ENCODE data around the gene AKT2.
"Not testable (repeated sequence)": the region's sequence is repeated elsewhere in the genome, so short reads cannot be mapped to it uniquely, and the experiment has no call there.

- TF ChIP-seq, protein P1, sequence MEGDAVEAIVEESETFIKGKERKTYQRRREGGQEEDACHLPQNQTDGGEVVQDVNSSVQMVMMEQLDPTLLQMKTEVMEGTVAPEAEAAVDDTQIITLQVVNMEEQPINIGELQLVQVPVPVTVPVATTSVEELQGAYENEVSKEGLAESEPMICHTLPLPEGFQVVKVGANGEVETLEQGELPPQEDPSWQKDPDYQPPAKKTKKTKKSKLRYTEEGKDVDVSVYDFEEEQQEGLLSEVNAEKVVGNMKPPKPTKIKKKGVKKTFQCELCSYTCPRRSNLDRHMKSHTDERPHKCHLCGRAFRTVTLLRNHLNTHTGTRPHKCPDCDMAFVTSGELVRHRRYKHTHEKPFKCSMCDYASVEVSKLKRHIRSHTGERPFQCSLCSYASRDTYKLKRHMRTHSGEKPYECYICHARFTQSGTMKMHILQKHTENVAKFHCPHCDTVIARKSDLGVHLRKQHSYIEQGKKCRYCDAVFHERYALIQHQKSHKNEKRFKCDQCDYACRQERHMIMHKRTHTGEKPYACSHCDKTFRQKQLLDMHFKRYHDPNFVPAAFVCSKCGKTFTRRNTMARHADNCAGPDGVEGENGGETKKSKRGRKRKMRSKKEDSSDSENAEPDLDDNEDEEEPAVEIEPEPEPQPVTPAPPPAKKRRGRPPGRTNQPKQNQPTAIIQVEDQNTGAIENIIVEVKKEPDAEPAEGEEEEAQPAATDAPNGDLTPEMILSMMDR (IDR thresholded peaks at IDR 0.05; ENCODE audit: poor library complexity, severe bottlenecking) = not testable (repeated sequence)
- not testable (repeated sequence) for TF ChIP-seq TAF1 (IDR thresholded peaks at IDR 0.05; ENCODE audit: low read depth); RAD21 (conservative IDR thresholded peaks at IDR 0.05); EP300 (conservative IDR thresholded peaks at IDR 0.05; ENCODE audit: poor library complexity, severe bottlenecking); SMC3 (conservative IDR thresholded peaks at IDR 0.05; ENCODE audit: poor library complexity)
Observed at GRCh38 chr19:40333083-40333482, 47.9 kb upstream of the AKT2 start.

All from neural cell (in vitro differentiated cells).